GM19452 (cell line): ENCODE measurements around the gene COASY.

Source experiments
- ATAC-seq: cut with Tn5 transposase; IDR thresholded peaks from one replicate; pipeline ENCODE4 v1.9.1; 2021; ENCODE audit not compliant: unreplicated experiment

COASY gene

GRCh38 chr17:42561897-42562387 is at the start of gene COASY:
TSS of gene COASY (plus strand) at chr17:42562148. CDS start at chr17:42562623, 475 bp downstream.
- ATAC-seq, result peak; percentile 56

GRCh38 chr17:42512246-42512645 is 49.7 kb upstream of the COASY start:
- no peak for ATAC-seq

- ATAC-seq, result no peak
These were observed 49.2 kb upstream of the COASY start for GRCh38 chr17:42512733-42513251.

GRCh38 chr17:42513686-42514085 is 48.3 kb upstream of the COASY start:
- no peak for ATAC-seq

- ATAC-seq, result no peak
These were observed 47.7 kb upstream of the COASY start for GRCh38 chr17:42514279-42514678.

- ATAC-seq, result no peak
These were observed 47.1 kb upstream of the COASY start for GRCh38 chr17:42514867-42515266.

- ATAC-seq, result no peak
These were observed 44.4 kb upstream of the COASY start for GRCh38 chr17:42517516-42517915.

- no peak for ATAC-seq
These were observed 43.7 kb upstream of the COASY start for GRCh38 chr17:42518046-42518754.

- no peak for ATAC-seq
These were observed 43.0 kb upstream of the COASY start for GRCh38 chr17:42518755-42519545.

GRCh38 chr17:42519546-42520491 is 42.1 kb upstream of the COASY start:
- no peak for ATAC-seq

GRCh38 chr17:42520540-42520951 is 41.4 kb upstream of the COASY start:
- ATAC-seq, result no peak

- no peak for ATAC-seq
These were observed 40.9 kb upstream of the COASY start for GRCh38 chr17:42521036-42521435.

- ATAC-seq, result no peak
These were observed 40.2 kb upstream of the COASY start for GRCh38 chr17:42521666-42522262.

GRCh38 chr17:42522263-42522790 is 39.6 kb upstream of the COASY start:
- ATAC-seq, result no peak

- ATAC-seq, result no peak
These were observed 39.1 kb upstream of the COASY start for GRCh38 chr17:42522798-42523278.

GRCh38 chr17:42525221-42525620 is 36.7 kb upstream of the COASY start:
- ATAC-seq, result no peak

- no peak for ATAC-seq
These were observed 35.9 kb upstream of the COASY start for GRCh38 chr17:42526031-42526444.

- ATAC-seq, result no peak
These were observed 34.0 kb upstream of the COASY start for GRCh38 chr17:42527932-42528331.

- no peak for ATAC-seq
These were observed 32.9 kb upstream of the COASY start for GRCh38 chr17:42529061-42529460.

- ATAC-seq, result no peak
These were observed 30.9 kb upstream of the COASY start for GRCh38 chr17:42530952-42531454.
